HL-60 (cell line): ENCODE results near the gene CACNA1C.

Experiments
- DNase-seq, 2 experiments: peaks; one replicate each; pipeline ENCODE4 v3.0.0-alpha.2; 2010 to 2020; ENCODE audit warnings: low read depth in 1 of 2, low spot score in 1 of 2
- H3K27ac ChIP-seq: fragments of 250-450 bp; sonication (Bioruptor Pico); replicated peaks from 2 replicates; pipeline ENCODE4 v1.5.1; 2020; ENCODE audit warnings: mild to moderate bottlenecking, moderate library complexity
- H3K27me3 ChIP-seq: fragments of 250-450 bp; sonication (Bioruptor Pico); 2 replicates; pipeline ENCODE4 v1.5.1; 2021; ENCODE audit warnings: mild to moderate bottlenecking, moderate library complexity; ENCODE audit not compliant: insufficient read depth, poor library complexity, severe bottlenecking
- H3K4me3 ChIP-seq: replicated peaks from 2 replicates; pipeline ENCODE4 v1.5.1; 2011; ENCODE audit warnings: mild to moderate bottlenecking, control low read depth, low read length; ENCODE audit not compliant: insufficient read depth
- GABPA ChIP-seq: IDR thresholded peaks from 2 replicates; pipeline ENCODE4 v1.6.1; 2012; ENCODE audit warnings: low read depth
- POLR2AphosphoS5 ChIP-seq: IDR thresholded peaks from 2 replicates; pipeline ENCODE4 v1.6.1; 2012; ENCODE audit warnings: low read depth
- SPI1 ChIP-seq: IDR thresholded peaks from 2 replicates; pipeline ENCODE4 v1.6.1; 2012; ENCODE audit warnings: low read depth, mild to moderate bottlenecking, borderline replicate concordance
- TF ChIP-seq, protein P1 (sequence below): IDR thresholded peaks from one replicate; pipeline ENCODE4 v1.5.1; 2011; ENCODE audit warnings: low read length, control low read depth, inconsistent platforms; ENCODE audit not compliant: insufficient read depth
- TF ChIP-seq, protein P2 (sequence below): IDR thresholded peaks from 2 replicates; pipeline ENCODE4 v1.6.1; 2012; ENCODE audit warnings: low read depth; ENCODE audit not compliant: insufficient replicate concordance

CACNA1C gene

DNA sequence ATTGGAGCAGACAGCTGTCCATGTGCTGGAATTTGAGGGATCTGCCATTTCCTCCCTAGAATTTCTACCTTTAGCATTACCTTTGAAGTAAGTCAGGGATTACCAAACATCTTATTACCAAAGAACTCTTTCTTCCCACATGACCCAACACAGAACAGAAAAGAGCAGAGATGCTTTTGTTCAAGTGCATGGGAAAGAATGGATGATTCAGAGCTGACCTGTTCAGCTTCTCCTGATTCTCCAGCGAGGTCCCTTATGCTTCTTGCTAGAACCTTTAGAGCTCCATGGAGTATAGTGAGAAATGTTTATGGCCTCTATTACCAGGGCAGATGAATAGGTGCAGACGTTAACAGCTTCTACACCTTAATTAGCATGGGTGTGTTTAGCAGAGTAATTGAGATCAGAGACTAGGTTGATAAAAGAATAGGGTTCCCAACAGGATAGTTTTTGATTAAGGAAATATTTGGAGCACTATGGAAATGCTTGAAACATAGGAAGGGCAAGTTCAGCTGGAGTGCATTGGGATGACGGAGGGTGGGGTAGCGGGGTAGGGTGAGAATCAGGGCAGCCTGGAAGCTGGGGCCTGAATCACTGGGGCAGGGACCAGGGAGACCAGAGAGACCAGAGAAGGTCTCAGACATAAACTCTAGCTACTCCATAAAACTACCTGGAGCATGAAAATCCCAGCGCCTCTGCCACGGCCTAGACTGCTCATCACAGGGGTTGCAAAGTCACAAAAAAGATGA, 223.7 kb downstream of the CACNA1C start:
- Histone ChIP-seq H3K27me3 (no peaks in the 10 kb centered on the region), H3K27ac (no peak overlapping the region), H3K4me3 (no peak overlapping the region)
- TF ChIP-seq, protein P1, sequence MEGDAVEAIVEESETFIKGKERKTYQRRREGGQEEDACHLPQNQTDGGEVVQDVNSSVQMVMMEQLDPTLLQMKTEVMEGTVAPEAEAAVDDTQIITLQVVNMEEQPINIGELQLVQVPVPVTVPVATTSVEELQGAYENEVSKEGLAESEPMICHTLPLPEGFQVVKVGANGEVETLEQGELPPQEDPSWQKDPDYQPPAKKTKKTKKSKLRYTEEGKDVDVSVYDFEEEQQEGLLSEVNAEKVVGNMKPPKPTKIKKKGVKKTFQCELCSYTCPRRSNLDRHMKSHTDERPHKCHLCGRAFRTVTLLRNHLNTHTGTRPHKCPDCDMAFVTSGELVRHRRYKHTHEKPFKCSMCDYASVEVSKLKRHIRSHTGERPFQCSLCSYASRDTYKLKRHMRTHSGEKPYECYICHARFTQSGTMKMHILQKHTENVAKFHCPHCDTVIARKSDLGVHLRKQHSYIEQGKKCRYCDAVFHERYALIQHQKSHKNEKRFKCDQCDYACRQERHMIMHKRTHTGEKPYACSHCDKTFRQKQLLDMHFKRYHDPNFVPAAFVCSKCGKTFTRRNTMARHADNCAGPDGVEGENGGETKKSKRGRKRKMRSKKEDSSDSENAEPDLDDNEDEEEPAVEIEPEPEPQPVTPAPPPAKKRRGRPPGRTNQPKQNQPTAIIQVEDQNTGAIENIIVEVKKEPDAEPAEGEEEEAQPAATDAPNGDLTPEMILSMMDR: no peak
- TF ChIP-seq POLR2AphosphoS5 (no peak), GABPA (no peak), SPI1 (no peak)
- TF ChIP-seq, protein P2, sequence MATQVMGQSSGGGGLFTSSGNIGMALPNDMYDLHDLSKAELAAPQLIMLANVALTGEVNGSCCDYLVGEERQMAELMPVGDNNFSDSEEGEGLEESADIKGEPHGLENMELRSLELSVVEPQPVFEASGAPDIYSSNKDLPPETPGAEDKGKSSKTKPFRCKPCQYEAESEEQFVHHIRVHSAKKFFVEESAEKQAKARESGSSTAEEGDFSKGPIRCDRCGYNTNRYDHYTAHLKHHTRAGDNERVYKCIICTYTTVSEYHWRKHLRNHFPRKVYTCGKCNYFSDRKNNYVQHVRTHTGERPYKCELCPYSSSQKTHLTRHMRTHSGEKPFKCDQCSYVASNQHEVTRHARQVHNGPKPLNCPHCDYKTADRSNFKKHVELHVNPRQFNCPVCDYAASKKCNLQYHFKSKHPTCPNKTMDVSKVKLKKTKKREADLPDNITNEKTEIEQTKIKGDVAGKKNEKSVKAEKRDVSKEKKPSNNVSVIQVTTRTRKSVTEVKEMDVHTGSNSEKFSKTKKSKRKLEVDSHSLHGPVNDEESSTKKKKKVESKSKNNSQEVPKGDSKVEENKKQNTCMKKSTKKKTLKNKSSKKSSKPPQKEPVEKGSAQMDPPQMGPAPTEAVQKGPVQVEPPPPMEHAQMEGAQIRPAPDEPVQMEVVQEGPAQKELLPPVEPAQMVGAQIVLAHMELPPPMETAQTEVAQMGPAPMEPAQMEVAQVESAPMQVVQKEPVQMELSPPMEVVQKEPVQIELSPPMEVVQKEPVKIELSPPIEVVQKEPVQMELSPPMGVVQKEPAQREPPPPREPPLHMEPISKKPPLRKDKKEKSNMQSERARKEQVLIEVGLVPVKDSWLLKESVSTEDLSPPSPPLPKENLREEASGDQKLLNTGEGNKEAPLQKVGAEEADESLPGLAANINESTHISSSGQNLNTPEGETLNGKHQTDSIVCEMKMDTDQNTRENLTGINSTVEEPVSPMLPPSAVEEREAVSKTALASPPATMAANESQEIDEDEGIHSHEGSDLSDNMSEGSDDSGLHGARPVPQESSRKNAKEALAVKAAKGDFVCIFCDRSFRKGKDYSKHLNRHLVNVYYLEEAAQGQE: no peak
- no peak for DNase-seq

DNA sequence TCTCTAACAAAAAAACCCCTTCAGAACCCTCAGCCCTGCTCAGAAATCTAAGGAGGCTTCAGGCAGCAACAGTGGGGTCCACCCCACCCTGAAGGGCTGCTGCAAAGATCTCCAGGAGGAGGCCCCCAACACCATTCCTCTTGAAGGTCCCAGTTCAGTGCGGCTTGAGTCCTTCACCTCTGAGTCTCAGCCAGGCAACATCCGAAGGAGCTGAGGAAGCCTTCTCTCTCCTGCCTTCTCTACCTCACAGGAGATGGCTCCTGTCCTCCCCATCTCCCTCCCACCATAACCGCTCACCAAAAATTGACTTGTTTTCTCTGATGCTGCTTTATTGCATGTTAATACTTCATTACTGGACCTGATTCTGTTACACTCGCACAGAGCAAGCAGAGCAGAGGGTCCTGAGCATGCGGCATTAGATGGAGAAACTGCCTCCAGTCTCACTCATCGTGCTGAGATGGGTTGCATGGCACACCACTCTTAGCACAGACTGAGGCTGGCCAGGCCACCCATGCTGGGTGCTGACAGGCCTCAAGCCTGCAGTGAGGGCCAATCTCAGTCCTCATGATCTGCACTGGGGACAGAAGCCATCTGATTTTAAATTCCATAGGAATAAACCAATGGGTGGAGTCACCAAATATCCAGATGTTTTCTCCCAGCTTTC, 224.8 kb downstream of the CACNA1C start:
- TF ChIP-seq POLR2AphosphoS5: no peak
- TF ChIP-seq, protein P2: no peak
- no peak for TF ChIP-seq SPI1
- TF ChIP-seq, protein P1: no peak
- no peak for TF ChIP-seq GABPA
- no peak overlapping the region for H3K27ac ChIP-seq

DNA sequence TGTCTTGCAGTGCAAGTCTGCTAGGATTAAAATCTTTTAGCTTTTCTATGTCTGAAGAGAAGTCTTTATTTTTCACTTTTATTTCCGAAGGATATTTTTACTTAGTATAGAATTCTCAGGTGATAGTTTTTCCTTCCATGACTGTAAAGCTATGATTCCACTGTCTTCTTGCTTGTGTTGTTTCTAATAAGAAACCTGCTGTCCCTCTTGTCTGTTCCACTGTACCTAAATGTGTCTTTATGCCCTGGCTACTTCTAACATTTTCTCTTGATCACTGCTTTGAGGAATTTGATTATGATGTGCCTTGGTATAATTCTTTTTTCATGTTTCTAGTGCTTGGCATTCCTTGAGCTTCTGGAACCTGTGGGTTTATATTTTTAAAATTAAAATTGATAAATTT, 228.7 kb downstream of the CACNA1C start:
- Histone ChIP-seq H3K27ac (no peak overlapping the region), H3K4me3 (no peak overlapping the region), H3K27me3 (no peaks in the 10 kb centered on the region)
- TF ChIP-seq, protein P2: no peak
- TF ChIP-seq POLR2AphosphoS5: no peak
- TF ChIP-seq SPI1: no peak
- TF ChIP-seq GABPA: no peak
- TF ChIP-seq, protein P1: no peak
- no peak for DNase-seq

More for the DNA sequence above, 224.8 kb downstream of the CACNA1C start:
- no peaks in the 10 kb centered on the region for H3K27me3 ChIP-seq
- H3K4me3 ChIP-seq: no peak overlapping the region
- no peak for DNase-seq
